GDM1 (cell line): ENCODE data around the gene PEPD.

Experiments
- DNase-seq: peaks from one replicate; lab custom pipeline; 2025; lab: John Stamatoyannopoulos, UW

PEPD gene

DNA sequence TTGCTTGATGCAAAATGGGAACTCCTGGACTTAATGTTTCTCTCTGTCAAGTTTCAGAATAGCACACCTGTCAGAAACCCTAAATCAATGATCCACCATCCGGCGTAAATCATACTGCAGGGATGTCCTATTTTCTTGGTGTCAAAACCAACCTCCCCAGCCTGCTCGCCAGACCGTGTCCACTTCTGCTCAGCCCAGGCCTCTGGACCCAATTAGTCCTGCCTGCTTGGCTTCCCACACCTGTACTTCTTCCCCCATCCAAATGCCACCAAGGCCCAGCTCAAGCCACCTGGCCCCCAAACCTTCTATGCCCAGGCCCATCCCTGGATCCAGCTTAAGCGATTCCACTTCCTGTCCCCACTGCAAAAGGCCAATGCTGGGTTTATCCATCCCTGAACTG lies 25.1 kb upstream of the PEPD start:
- DNase-seq: no peak

DNA sequence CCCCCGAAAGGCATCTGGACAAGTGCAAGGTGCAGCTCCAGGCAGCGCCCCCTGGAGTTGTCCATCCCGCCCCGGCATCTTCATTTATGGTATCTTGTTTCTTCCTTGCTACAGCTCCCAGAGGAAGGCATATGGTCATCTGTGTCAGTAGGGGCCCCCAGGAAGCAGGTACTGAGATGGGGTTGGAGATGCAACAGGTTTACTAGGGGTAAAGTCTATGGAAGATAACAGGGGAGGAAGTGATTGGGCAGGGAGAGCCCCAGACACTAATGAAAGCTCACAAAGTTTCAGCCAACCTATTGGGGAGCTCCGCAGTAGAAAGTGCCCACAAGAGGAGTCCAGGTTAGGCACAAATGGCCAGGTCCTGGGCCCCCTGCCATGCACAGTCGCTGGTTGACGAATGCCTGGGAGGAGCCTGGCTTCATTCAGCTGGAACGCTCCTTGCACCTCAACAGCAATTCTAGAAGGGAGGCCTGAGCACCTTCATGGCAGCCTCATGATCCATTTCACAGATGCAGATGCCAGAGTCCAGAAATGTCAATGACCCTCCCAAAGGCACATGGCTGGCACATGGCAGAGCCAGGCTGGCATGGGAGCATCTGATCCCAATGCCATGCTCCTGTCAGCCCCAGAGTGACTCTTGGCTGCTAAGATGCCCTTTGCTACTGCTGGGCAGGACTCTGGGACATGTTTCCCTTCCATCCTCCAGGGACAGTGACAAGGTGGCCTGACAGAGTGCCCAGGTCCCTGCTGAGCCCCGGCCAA lies 23.8 kb upstream of the PEPD start:
- DNase-seq: no peak

GRCh38 chr19:33535226-33535625 lies 13.6 kb upstream of the PEPD start:
- DNase-seq: no peak

- no peak for DNase-seq
Observed at GRCh38 chr19:33532859-33533460, 11.4 kb upstream of the PEPD start.

DNA sequence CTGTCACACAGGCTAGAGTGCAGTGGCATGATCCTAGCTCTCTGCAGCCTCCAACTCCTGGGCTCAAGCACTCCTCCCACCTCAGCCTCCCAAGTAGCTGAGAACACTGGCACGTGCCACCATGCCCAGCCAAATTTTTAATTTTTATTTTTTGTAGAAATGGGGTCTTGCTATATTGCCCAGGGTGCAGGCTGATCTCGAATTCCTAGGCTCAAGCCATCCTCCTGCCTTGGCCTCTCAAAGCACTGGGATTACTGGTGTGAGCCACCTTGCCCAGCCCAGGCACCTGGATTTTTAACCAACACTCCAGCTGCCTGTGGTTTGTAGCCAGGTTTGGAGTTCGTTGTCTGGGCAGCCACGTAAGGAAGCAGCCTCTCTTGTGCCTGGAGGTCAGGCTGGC lies 9.3 kb upstream of the PEPD start:
- DNase-seq: no peak

DNA sequence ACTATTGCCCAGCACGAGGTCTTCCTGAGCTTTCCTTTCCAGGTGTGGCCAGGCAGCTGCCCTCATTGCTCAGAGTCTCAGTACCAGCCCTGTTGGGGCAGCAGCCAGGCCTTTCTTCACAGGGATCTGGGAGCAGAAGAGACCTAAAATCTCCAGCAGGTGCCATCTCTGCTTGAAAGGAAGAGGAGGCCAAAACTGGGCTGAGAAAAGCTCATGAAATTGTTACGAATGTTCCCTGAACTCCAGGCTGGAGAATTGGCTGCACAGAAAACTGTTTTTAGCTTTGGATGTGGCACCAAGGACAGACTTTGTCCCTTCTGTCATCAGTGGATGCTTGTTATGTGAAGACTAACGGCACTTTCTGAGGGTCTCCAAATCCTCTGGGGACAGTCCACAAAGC lies 8.7 kb upstream of the PEPD start:
- DNase-seq: no peak

GRCh38 chr19:33529094-33529676 lies 7.6 kb upstream of the PEPD start:
- DNase-seq: no peak

- DNase-seq: no peak
Observed at GRCh38 chr19:33528404-33528803, 6.8 kb upstream of the PEPD start.

- DNase-seq: no peak
Observed at GRCh38 chr19:33527125-33527524, 5.5 kb upstream of the PEPD start.

DNA sequence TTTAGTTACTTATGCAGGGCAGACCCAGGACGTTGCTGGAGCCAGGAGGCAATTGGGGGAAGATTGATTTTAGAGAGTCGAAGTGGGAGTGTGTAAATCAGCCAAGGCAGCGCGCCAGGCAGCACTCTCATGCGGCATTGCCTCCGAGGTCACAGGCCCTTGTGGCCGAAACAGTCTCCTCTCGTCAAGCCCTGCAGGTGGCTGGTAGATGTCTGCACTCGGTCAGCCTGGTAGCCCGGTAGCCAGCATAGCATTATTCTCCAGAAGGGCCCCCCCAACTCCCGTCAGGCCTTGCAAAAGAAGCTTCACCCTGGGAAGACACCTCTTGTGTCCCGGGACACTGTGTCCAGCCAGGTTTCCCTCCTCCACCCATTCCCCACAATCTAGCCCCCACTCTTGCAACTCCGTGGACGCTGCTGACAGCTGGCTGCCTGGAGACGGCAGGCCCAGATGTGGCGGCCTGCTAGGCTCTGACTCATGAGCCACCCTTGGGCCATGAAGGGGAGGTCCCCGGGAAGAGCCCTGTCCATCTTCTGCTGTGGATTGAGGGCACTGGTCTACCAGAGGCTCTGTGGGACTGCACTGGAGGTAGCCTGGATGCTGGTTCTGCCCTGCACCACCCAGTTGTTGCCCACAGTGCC lies 2.6 kb upstream of the PEPD start:
- DNase-seq: no peak

DNA sequence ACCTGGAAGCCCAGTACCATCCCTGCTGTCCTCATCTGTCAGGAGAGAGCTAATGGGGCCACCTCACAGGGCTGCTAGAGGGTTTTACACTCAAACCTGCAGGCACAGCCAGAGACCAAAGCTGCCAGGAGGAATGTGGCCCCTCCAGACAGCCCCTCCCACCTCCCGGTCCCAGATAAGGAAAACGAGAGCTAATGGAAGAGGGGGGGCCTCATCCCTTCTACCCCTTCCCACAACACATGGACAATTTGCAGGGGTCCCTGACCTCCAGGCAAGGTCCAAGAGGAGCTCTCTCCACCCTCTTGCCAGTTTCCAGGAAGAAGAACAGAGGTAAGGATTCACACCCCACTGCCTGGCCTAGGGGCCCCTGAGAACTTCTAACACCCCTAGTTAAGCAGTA lies 1.6 kb upstream of the PEPD start:
- DNase-seq: no peak

DNA sequence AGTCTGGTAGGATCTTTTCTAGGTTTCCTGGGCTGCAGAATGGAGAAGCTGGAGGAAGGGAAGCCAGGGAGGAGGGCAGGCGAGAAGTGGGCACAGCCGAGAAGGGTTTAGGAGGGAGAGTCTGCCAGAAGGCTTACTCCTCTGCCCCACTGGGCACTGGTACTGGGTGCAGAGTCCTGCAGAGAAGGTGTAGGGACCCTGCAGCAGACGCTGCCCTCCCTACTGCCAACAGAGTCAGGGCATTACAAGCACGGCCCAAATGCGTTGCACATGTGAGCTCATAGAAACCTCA lies 726 bp upstream of the PEPD start:
- no peak for DNase-seq

DNA sequence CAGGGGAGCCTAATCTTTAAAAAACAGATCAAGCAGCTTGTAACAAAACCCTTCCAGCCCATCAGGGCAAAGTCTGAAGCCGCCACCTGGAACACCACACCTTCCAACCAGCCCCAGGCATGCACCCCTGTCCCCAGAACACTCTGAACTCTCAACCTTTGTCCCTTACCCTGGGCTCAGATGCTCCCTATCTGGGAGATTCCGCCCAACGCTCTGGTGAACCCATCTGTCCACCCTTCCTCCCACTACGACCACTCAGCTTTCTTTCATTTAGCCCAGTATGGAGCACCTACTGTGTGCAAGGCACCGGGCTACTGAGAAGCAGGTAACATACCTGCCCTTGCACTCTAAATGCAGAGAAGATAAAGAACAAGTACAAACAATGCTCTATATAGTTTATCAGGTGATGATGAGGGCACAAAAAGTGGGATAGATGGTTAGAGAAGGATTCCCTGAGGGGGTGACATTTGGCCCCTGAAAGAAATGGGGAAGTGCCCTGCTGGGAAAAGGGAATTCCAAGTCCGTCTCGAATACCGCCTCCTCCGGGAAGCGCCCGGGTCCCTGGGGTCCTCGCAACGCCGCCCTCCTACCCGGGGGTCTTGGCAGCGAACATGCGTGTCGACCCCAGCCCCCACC lies 629 bp downstream of the PEPD start:
- no peak for DNase-seq

- no peak for DNase-seq
Observed at GRCh38 chr19:33520048-33520643, 1.4 kb downstream of the PEPD start.

- no peak for DNase-seq
Observed at GRCh38 chr19:33519416-33519815, 2.2 kb downstream of the PEPD start.

DNA sequence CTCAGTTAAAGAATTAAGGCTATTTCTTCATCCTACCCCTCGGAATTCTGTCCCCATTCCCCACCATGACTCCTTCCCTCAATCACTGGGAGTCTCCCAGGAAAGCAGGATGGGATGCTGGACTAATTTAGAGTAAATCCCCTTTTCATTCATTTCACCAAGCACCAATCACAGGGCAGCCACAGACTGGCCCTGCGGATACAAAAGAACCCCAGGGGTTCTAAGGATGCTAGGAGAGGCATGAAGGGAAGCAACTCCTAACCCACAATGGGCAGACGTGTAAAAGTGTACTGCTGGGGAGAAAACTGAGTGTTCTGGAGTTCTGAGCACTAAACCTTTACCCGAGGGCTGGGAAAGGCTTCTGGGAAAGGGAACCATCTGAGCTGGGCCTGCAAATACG lies 3.0 kb downstream of the PEPD start:
- no peak for DNase-seq

- DNase-seq: no peak
Observed at GRCh38 chr19:33517922-33518321, 3.7 kb downstream of the PEPD start.

DNA sequence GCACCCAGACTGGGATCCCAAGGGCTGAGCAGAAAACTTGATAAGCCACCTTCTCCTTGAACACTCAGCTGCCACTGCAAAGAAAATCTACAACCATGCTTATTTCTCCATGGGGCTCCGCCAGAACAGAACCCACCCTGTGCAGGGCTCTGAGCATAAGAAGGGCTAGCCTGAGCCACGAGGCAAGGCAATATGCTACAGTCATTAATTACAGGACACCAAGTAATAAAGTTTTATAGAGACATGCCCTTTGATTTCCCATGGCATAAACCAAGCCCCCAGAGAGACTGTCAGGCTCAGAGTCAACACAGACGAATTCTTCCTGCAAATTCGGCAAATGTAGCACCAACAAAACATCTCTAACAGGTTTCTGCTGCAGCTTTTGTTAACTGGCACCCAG lies 5.7 kb downstream of the PEPD start:
- no peak for DNase-seq

DNA sequence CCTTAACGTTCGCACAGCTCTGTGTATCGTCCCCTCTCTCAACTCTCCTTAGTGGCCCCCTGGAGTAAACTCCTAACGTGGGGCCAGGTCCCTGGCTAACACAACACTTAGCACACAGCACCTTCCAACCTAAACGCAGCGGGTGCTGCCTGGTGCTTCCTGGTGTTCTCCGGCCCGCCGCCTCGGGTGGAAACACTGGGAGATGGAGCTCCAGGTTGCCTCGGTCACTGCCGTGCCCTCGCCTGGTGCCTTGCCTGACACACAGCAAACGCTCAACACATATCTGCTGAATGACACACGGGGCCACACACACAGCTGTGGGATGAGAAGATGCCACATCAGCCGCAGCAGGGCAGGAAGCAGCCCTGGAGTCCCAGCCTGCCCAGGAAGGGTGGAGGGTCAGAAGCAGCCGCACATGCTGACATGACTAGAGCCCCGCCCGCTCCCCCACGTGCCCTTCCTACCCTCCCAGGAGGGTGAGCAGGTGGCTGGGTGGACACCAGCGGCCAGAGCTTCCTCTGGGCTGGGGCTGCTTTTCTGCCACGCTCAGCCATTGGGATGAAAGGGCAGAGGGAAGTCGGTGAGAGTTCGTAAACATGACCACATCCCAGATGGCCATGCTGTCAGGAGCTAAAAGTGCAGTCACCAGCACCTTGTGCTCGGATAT lies 6.6 kb downstream of the PEPD start:
- DNase-seq: no peak

DNA sequence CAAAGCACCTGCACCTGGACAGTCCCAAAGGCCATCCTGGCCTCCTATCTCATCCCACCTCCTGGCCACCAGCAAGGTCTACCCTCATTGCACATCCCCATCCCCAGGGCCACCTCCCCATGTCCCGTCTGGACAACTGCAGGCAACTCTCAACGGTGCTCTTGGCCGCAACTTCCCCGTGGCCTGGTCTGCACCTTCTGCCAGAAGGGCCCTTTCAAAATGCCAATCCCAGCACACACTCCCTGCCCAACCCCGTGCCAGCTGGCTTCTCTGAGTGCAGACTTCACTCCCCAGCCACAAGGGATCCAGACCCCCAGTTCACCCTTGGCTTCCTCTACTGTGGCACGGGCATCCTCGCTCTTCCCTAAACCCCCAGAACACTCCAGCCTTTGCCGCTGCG lies 8.2 kb downstream of the PEPD start:
- DNase-seq: no peak

GRCh38 chr19:33512580-33513137 lies 8.9 kb downstream of the PEPD start:
- DNase-seq: no peak

DNA sequence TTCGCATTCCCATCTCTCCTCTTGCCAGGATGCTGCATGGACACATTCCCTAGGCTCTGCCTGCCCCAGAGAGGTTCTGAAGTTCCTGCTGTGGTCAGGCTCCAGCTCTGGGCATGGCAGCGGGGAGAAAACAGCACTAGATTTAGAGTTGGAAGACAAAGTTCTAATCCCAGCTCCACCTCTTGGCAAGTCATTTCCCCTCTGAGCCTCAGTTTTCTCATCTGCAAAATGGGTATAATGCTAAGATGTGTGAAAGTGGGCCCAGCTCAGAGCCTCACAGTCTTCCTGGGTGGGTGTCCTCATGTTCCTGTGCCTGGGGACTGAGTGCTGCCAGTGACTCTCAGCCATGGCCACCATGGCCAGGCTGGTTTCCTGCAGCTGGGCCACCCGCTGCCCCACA lies 9.6 kb downstream of the PEPD start:
- DNase-seq: no peak
